PC-3 (cell line): ENCODE results near the gene MYH13.

Experiments
- EZH2 ChIP-seq: fragments of 300-600 bp; sonication (generic); IDR thresholded peaks from one replicate; pipeline ENCODE4 v1.6.1; 2017; ENCODE audit warnings: antibody characterized with exemption, mild to moderate bottlenecking, low read length; ENCODE audit not compliant: unreplicated experiment
- TF ChIP-seq, protein P1 (sequence below): fragments of 300-600 bp; sonication (generic); conservative IDR thresholded peaks from 2 replicates; pipeline ENCODE4 v1.5.1; 2017; ENCODE audit warnings: antibody characterized with exemption, low read depth, mild to moderate bottlenecking, low read length

DNA sequence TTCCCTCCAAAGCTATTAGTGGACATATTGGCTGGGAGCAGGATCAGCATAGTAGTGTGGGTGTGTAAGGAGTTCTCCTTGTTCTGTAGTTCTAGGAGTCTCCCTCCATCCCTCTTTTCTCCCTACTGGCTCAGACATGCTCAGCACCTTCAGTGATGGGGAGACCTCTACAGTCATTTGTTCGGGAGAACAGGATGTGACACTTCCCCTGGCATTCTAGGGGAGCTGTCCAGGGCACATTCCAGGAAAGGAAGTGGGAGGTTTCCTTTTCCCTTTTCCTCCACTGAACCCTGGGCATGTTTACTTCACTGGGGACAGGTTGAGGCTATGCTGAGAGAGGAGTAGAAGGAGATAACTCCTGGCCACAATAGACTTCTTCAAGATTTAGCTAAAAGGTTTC lies 86.5 kb downstream of the MYH13 start:
- TF ChIP-seq, protein P1, sequence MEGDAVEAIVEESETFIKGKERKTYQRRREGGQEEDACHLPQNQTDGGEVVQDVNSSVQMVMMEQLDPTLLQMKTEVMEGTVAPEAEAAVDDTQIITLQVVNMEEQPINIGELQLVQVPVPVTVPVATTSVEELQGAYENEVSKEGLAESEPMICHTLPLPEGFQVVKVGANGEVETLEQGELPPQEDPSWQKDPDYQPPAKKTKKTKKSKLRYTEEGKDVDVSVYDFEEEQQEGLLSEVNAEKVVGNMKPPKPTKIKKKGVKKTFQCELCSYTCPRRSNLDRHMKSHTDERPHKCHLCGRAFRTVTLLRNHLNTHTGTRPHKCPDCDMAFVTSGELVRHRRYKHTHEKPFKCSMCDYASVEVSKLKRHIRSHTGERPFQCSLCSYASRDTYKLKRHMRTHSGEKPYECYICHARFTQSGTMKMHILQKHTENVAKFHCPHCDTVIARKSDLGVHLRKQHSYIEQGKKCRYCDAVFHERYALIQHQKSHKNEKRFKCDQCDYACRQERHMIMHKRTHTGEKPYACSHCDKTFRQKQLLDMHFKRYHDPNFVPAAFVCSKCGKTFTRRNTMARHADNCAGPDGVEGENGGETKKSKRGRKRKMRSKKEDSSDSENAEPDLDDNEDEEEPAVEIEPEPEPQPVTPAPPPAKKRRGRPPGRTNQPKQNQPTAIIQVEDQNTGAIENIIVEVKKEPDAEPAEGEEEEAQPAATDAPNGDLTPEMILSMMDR = no peak
- TF ChIP-seq EZH2 = no peak
